ENCODE data around the gene HSPB6.
"Not testable (repeated sequence)": the region's sequence is repeated elsewhere in the genome, so short reads cannot be mapped to it uniquely, and the experiment has no call there.

HSPB6 gene

GRCh38 chr19:35756377-35757230, at the start of gene HSPB6:
TSS of gene HSPB6 (minus strand) at chr19:35757029. CDS start at chr19:35757008, 21 bp downstream.
- H3K4me3 ChIP-seq (ENCODE audit: low read depth, low read length) = peak within 1 kb of the TSS; percentile 98
- H3K4me1 ChIP-seq (ENCODE audit: control insufficient read depth, insufficient read depth, low read length) = peaks cover 9% of the 10 kb centered on the region; the same call in 1 of the 2 replicates
- H3K36me3 ChIP-seq (ENCODE audit: control insufficient read depth, insufficient read depth, low read length) = peaks cover 21% of the 10 kb centered on the region; the same call in 1 of the 2 replicates
- H3K27ac ChIP-seq (ENCODE audit: low read depth, low read length) = peak within 1 kb of the TSS; percentile 85
- no peaks in the 10 kb centered on the region for H3K9me3 ChIP-seq (ENCODE audit: control insufficient read depth, insufficient read depth, low read length)
- peaks cover 3% of the 10 kb centered on the region; the same call in 1 of the 2 replicates for H3K27me3 ChIP-seq (ENCODE audit: control insufficient read depth, insufficient read depth, low read length)
- peak within 1 kb of the TSS; percentile 28 for H3K9ac ChIP-seq (ENCODE audit: low read depth, low read length)

GRCh38 chr19:35806597-35806996, 49.8 kb upstream of the HSPB6 start:
- Histone ChIP-seq H3K4me3 (ENCODE audit: low read depth, low read length) (no peak overlapping the region), H3K27me3 (ENCODE audit: control insufficient read depth, insufficient read depth, low read length) (no peaks in the 10 kb centered on the region), H3K4me1 (ENCODE audit: control insufficient read depth, insufficient read depth, low read length) (no peaks in the 10 kb centered on the region), H3K9ac (ENCODE audit: low read depth, low read length) (no peak overlapping the region), H3K36me3 (ENCODE audit: control insufficient read depth, insufficient read depth, low read length) (no peaks in the 10 kb centered on the region), H3K9me3 (ENCODE audit: control insufficient read depth, insufficient read depth, low read length) (no peaks in the 10 kb centered on the region), H3K27ac (ENCODE audit: low read depth, low read length) (no peak overlapping the region)

GRCh38 chr19:35805526-35806102, 48.8 kb upstream of the HSPB6 start:
- no peaks in the 10 kb centered on the region for H3K9me3 ChIP-seq (ENCODE audit: control insufficient read depth, insufficient read depth, low read length)
- no peak overlapping the region for H3K4me3 ChIP-seq (ENCODE audit: low read depth, low read length)
- no peak overlapping the region for H3K27ac ChIP-seq (ENCODE audit: low read depth, low read length)
- H3K9ac ChIP-seq (ENCODE audit: low read depth, low read length) = no peak overlapping the region
- H3K27me3 ChIP-seq (ENCODE audit: control insufficient read depth, insufficient read depth, low read length) = no peaks in the 10 kb centered on the region
- no peaks in the 10 kb centered on the region for H3K36me3 ChIP-seq (ENCODE audit: control insufficient read depth, insufficient read depth, low read length)
- no peaks in the 10 kb centered on the region for H3K4me1 ChIP-seq (ENCODE audit: control insufficient read depth, insufficient read depth, low read length)

GRCh38 chr19:35801828-35802227, 45.0 kb upstream of the HSPB6 start:
- no peaks in the 10 kb centered on the region for H3K36me3 ChIP-seq (ENCODE audit: control insufficient read depth, insufficient read depth, low read length)
- H3K27ac ChIP-seq (ENCODE audit: low read depth, low read length) = no peak overlapping the region
- no peak overlapping the region for H3K4me3 ChIP-seq (ENCODE audit: low read depth, low read length)
- H3K9ac ChIP-seq (ENCODE audit: low read depth, low read length) = no peak overlapping the region
- peaks cover 5% of the 10 kb centered on the region; the same call in 1 of the 2 replicates for H3K4me1 ChIP-seq (ENCODE audit: control insufficient read depth, insufficient read depth, low read length)
- no peaks in the 10 kb centered on the region for H3K9me3 ChIP-seq (ENCODE audit: control insufficient read depth, insufficient read depth, low read length)
- peaks cover 14% of the 10 kb centered on the region for H3K27me3 ChIP-seq (ENCODE audit: control insufficient read depth, insufficient read depth, low read length)

GRCh38 chr19:35797663-35798062, 40.8 kb upstream of the HSPB6 start:
- H3K27ac ChIP-seq (ENCODE audit: low read depth, low read length) = no peak overlapping the region
- no peak overlapping the region for H3K9ac ChIP-seq (ENCODE audit: low read depth, low read length)
- peak overlapping the region; percentile 23; the same call in 1 of the 2 replicates for H3K4me3 ChIP-seq (ENCODE audit: low read depth, low read length)
- H3K27me3 ChIP-seq (ENCODE audit: control insufficient read depth, insufficient read depth, low read length) = peaks cover 27% of the 10 kb centered on the region
- H3K9me3 ChIP-seq (ENCODE audit: control insufficient read depth, insufficient read depth, low read length) = no peaks in the 10 kb centered on the region
- H3K4me1 ChIP-seq (ENCODE audit: control insufficient read depth, insufficient read depth, low read length) = peaks cover 5% of the 10 kb centered on the region; the same call in 1 of the 2 replicates
- no peaks in the 10 kb centered on the region for H3K36me3 ChIP-seq (ENCODE audit: control insufficient read depth, insufficient read depth, low read length)

GRCh38 chr19:35796645-35797542, 40.1 kb upstream of the HSPB6 start:
- Histone ChIP-seq H3K4me1 (ENCODE audit: control insufficient read depth, insufficient read depth, low read length) (peaks cover 5% of the 10 kb centered on the region; the same call in 1 of the 2 replicates), H3K27me3 (ENCODE audit: control insufficient read depth, insufficient read depth, low read length) (peaks cover 27% of the 10 kb centered on the region), H3K4me3 (ENCODE audit: low read depth, low read length) (peak overlapping the region; percentile 44), H3K27ac (ENCODE audit: low read depth, low read length) (no peak overlapping the region), H3K9me3 (ENCODE audit: control insufficient read depth, insufficient read depth, low read length) (no peaks in the 10 kb centered on the region), H3K36me3 (ENCODE audit: control insufficient read depth, insufficient read depth, low read length) (no peaks in the 10 kb centered on the region), H3K9ac (ENCODE audit: low read depth, low read length) (no peak overlapping the region)

GRCh38 chr19:35795564-35795963, 38.7 kb upstream of the HSPB6 start:
- H3K4me1 ChIP-seq (ENCODE audit: control insufficient read depth, insufficient read depth, low read length); H3K4me3 ChIP-seq (ENCODE audit: low read depth, low read length); H3K9me3 ChIP-seq (ENCODE audit: control insufficient read depth, insufficient read depth, low read length); H3K36me3 ChIP-seq (ENCODE audit: control insufficient read depth, insufficient read depth, low read length); H3K27ac ChIP-seq (ENCODE audit: low read depth, low read length); H3K9ac ChIP-seq (ENCODE audit: low read depth, low read length): not testable (repeated sequence)
- peaks cover 27% of the 10 kb centered on the region for H3K27me3 ChIP-seq (ENCODE audit: control insufficient read depth, insufficient read depth, low read length)

GRCh38 chr19:35793381-35794165, 36.7 kb upstream of the HSPB6 start:
- Histone ChIP-seq H3K4me3 (ENCODE audit: low read depth, low read length) (no peak overlapping the region), H3K4me1 (ENCODE audit: control insufficient read depth, insufficient read depth, low read length) (peaks cover 5% of the 10 kb centered on the region; the same call in 1 of the 2 replicates), H3K27ac (ENCODE audit: low read depth, low read length) (no peak overlapping the region), H3K36me3 (ENCODE audit: control insufficient read depth, insufficient read depth, low read length) (no peaks in the 10 kb centered on the region), H3K9me3 (ENCODE audit: control insufficient read depth, insufficient read depth, low read length) (no peaks in the 10 kb centered on the region), H3K9ac (ENCODE audit: low read depth, low read length) (no peak overlapping the region), H3K27me3 (ENCODE audit: control insufficient read depth, insufficient read depth, low read length) (peaks cover 27% of the 10 kb centered on the region)

GRCh38 chr19:35792888-35793287, 36.1 kb upstream of the HSPB6 start:
- Histone ChIP-seq H3K4me1 (ENCODE audit: control insufficient read depth, insufficient read depth, low read length) (peaks cover 3% of the 10 kb centered on the region; the same call in 1 of the 2 replicates), H3K4me3 (ENCODE audit: low read depth, low read length) (no peak overlapping the region), H3K36me3 (ENCODE audit: control insufficient read depth, insufficient read depth, low read length) (no peaks in the 10 kb centered on the region), H3K9me3 (ENCODE audit: control insufficient read depth, insufficient read depth, low read length) (no peaks in the 10 kb centered on the region), H3K27ac (ENCODE audit: low read depth, low read length) (no peak overlapping the region), H3K9ac (ENCODE audit: low read depth, low read length) (no peak overlapping the region), H3K27me3 (ENCODE audit: control insufficient read depth, insufficient read depth, low read length) (peaks cover 22% of the 10 kb centered on the region)

GRCh38 chr19:35792312-35792711, 35.5 kb upstream of the HSPB6 start:
- Histone ChIP-seq H3K27me3 (ENCODE audit: control insufficient read depth, insufficient read depth, low read length) (peaks cover 18% of the 10 kb centered on the region), H3K36me3 (ENCODE audit: control insufficient read depth, insufficient read depth, low read length) (no peaks in the 10 kb centered on the region), H3K9me3 (ENCODE audit: control insufficient read depth, insufficient read depth, low read length) (no peaks in the 10 kb centered on the region), H3K27ac (ENCODE audit: low read depth, low read length) (no peak overlapping the region), H3K4me1 (ENCODE audit: control insufficient read depth, insufficient read depth, low read length) (no peaks in the 10 kb centered on the region; the same call in 1 of the 2 replicates), H3K4me3 (ENCODE audit: low read depth, low read length) (no peak overlapping the region), H3K9ac (ENCODE audit: low read depth, low read length) (no peak overlapping the region)
